GM21576 (cell line): ENCODE data around the gene MACIR.
"Not testable (repeated sequence)": the region's sequence is repeated elsewhere in the genome, so short reads cannot be mapped to it uniquely, and the experiment has no call there.

Experiments used
- ATAC-seq: cut with Tn5 transposase; IDR thresholded peaks from one replicate; pipeline ENCODE4 v1.9.1; 2021; ENCODE audit warnings: mild to moderate bottlenecking, moderate library complexity; ENCODE audit not compliant: unreplicated experiment

Gene MACIR, protein sequence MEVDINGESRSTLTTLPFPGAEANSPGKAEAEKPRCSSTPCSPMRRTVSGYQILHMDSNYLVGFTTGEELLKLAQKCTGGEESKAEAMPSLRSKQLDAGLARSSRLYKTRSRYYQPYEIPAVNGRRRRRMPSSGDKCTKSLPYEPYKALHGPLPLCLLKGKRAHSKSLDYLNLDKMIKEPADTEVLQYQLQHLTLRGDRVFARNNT

DNA sequence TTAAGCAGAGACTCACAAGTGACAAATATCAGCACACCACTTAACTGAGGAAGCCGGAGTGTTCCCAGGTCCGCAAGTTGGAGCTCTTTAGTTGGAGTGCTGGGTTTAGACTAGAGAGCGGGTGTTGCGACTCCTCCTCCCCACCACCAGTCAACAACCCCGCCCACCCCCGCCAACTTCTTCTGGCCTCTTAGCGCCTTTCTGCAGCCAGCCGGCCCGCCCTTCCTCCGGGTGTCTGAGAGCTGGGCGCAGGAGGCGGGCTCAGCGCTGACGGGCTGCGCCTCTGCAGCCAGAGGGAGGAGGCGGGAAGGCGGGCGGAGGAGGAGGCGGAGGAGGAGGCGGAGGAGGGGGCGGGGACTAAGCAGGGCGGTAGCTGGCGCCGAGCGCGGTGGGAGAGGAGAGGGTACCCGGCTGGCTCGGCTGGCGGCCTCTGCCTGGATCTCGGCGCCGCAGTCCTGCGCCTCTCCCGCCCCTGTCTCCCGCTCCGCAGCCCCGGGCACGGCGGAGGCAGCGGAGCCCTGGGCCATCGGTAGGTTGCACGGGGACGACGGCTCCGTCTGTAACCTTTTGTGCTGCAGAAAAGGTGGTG lies at the start of gene MACIR:
Gene MACIR, plus strand, starts transcription at position 396 of the 589 bp plus-strand sequence. CDS start 17,157 bp downstream, outside the sequence.
- ATAC-seq, result peak; percentile 80

DNA sequence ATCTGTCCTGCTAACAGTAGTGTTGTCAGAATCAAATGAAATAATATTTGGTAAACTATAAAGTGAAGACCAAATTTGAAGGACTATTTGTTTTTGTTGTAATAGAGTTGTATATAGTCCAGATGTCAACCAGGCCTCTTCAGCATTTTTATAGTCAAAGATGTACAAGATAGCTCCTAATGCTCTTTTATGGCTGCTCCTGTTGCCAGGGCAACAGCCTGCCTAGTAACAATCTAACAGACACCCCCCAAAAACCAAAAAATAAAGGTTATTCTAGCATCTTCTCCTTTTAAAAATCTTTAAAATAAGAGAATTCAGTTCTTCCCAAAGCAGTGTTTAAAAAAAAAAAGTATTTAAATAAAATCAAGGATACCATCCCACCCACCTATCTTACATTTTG lies 49.5 kb upstream of the MACIR start:
- no peak for ATAC-seq

DNA sequence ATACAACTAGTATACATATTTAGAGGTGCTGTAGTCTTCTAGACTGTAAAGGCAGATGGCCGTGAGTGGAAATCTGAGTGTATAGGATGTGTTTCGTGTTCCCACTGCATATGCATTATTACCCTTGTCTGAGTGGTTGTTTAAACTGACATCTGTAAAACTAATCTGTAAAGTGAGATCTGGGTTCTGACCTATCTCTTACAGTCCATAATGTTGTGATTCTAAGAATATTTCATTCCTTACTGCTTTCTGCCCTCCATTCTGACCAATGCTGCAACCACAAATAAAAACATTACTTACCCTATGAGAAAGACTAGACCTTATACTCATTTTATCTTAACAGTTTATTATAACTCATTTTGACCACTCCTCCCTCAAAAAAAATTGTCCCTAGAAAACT lies 47.6 kb upstream of the MACIR start:
- no peak for ATAC-seq

DNA sequence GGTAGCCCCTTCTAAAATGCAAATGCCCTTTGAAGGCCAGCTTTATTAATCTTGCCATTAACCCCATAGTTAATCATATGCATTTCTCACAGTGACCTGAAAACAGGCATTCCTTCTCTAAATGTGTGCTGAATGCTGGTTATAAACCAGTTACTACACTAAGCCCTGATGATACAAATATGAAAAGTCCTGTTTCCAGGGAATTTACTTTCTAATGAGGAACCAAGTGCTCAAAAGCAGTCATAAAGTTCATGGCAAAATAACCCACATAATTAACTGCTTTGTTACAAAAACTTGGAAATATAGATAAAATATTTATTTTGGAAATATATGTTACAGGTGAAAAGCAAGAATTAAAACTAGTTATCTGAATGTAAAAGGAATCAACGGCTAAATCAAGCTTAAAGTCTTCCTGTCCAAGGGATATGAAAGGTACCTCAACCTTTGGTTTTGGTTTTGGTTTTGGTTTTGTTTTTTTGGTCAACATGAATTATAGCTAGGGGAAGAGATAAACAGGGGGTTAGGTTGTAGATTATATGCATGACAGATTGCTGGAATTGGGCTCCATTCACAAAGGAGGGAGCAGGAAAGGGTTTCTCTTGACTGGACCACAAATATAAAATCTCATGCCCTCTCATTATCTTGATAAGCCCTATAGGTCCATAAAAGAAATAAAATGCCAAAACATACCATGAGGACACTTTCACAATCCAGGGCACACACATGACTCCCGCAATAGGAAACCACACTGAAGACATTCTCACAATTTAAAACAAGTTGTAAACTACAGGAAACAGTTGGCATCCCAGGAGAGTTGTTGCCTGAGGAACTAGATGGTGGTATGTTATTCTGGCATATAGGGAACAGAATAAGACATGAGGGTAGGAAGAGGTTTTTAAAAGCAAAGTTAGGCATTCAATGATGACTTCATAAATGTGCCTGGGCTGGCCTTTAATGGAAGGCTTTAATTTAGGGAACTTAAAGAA lies 46.7 kb upstream of the MACIR start:
- peak; percentile 77 for ATAC-seq

DNA sequence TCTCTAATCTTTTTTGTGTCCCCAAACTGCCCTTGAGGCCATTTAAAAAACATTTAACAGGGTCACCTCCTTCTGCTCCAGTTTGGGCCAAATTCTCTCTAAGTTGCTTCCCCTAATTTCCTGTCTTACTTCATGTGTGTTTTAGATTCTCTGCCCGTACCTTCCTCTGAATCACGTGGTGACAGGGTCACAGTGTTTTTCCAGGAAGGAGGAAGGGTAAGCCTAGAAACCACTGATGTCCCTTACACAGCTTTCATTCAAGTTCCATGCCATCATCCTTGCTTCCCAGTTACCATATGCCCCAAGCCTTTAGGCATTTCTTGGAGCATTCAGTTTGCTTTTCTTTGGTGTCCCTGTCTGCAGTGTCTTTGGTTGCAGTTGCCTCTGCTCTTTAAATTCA lies 42.4 kb upstream of the MACIR start:
- ATAC-seq, result no peak

DNA sequence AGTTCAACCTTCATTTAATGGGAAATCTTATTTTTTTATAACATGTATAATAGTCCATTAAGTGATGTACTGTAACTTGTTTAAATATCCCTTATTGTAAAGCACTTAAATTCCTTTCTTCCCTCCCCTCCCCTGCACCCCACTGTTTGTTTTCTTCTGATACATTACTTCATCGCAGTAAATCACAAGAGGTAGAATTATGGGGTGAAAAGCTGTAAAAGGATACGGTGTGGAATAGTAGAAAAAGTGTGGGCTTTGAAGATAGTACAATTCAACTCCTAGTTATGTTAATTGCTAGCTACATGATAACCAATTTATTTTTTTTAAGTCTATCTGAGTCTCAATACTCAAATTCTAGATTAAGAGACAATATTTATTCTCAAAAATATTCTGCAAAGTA lies 41.9 kb upstream of the MACIR start:
- no peak for ATAC-seq

DNA sequence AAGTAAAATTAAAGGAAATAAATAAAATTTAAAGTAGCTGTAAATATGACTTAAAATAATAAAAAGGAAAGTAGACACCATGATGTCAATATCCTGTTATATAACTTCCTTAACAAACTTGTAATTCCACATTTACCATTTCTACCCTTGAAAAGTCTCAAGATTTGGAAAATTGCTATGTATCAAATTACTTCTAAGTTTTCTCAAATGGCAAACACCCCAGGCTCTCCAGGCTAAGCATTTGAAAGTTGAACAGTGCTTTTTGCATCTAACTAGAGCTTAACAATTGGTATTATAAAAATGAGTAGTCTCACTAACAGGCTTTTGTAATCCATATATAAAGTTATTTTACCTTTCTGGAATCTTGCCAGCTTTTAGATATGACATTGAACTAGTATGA lies 41.5 kb upstream of the MACIR start:
- ATAC-seq, result no peak

GRCh38 chr5:103218164-103218563 lies 40.4 kb upstream of the MACIR start:
- ATAC-seq, result no peak

DNA sequence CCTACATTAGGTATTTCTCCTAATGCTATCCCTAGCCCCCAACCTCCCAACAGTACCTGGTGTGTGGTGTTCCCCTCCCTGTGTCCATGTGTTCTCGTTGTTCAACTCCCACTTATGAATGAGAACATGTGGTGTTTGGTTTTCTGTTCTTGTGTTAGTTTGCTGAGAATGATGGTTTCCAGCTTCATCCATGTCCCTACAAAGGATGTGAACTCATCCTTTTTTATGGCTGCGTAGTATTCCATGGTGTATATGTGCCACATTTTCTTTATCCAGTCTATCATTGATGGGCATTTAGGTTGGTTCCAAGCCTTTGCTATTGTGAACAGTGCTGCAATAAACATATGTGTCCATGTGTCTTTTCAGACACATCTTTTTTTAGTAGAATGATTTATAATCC lies 39.5 kb upstream of the MACIR start:
- ATAC-seq, result not testable (repeated sequence)

DNA sequence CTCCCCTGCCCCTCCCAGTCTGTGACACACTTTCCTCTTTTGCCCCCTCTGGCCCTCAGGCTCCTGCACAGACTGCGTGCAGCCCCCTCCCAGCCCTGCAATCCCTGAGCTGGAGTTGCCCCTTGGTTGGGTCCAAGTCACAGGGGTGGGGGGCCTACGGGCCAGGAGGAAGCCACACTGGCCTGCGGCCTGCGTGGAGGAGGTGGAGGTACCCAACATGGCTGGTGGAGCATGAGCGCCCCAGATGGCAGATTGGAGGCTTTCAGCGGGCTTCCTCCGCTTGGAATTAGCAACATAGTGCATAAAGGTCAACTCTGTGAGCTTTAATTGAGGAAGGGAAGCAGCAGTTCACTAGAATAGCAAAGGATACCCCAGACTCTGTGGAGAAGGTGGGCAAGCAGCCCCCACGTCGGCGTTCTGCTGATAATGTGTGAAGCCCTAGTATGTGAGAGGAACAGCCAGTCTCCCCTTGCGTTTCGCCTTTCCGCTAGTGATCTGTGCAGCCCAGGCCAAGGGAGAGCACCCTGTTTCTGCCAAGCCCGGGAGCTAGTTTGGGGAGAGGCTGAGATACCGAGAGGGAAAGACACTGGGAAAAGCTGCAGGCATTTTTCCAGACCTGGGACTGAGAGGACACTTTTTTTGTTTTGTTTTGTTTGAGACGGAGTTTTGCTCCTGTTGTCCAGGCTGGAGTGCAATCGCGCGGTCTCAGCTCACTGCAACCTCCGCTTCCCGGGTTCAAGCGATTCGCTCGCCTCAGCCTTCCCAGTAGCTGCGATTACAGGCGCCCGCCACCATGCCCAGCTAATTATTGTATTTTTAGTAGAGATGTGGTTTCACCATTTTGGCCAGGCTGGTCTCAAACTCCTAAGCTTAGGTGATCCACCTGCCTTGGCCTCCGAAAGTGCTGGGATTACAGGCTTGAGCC lies 35.3 kb upstream of the MACIR start:
- ATAC-seq, result no peak

GRCh38 chr5:103224118-103224893 lies 34.3 kb upstream of the MACIR start:
- peak; percentile 95 for ATAC-seq

- no peak for ATAC-seq
Observed at GRCh38 chr5:103224894-103225246, 33.7 kb upstream of the MACIR start.

- no peak for ATAC-seq
Observed at GRCh38 chr5:103228061-103228460, 30.5 kb upstream of the MACIR start.

DNA sequence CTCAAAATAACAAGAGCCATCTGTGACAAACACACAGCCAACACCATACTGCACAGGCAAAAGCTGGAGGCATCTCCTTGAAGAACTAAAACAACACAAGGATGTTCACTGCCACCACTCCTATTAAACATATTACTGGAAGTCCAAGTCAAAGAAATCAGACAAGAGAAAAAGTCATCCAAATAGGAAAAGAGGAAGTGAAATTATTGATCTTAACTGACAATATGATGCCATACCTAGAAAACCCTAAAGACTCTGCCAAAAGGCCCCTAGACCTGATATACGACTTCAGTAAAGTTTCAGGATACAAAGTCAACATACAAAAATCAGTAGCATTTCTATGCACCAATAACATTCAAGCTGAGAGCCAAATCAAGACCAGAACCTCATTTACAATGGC lies 30.0 kb upstream of the MACIR start:
- no peak for ATAC-seq

- peak; percentile 64 for ATAC-seq
Observed at GRCh38 chr5:103232393-103232999, 26.1 kb upstream of the MACIR start.

- ATAC-seq, result no peak
Observed at GRCh38 chr5:103234239-103234975, 24.2 kb upstream of the MACIR start.

DNA sequence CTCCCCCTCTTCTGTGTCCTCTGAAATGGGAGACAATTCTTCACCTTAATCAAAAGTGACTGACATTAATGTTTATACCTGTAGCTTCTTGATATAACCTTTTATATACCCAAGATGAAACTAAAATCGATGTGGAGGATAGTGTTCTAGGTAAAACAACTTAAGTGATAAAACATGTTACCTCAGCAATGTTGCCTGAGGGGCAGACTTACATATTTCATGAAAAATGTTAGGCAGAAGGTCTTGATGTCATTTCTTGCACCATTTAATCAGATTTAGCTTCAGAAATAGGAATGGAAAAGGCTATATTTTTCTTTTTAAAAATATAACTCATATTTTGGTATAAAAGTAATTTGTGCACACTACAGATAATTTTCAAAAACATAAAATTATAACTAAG lies 22.7 kb upstream of the MACIR start:
- no peak for ATAC-seq

- ATAC-seq, result no peak
Observed at GRCh38 chr5:103237778-103238177, 20.8 kb upstream of the MACIR start.

DNA sequence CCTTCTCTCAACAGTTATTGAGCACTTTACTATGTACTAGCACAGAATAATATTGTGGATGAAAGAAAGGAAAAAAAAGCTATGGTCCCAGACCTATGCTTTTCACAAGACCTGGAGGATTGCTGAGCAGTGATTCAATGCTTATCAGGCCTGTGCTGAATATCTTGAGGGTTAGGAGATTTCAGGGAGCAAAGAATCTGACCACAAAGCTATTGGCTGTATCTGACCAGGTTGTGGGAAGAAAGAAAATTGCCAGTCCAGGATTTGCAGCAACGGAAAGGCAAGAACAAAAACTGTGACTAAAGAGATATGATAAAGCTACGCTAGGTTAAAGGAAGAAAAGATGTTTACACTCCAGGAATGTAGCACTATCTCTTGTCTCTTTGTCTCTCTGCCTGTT lies 14.9 kb upstream of the MACIR start:
- ATAC-seq, result no peak
